Activated CD8-positive, alpha-beta T cell treated with anti-CD3 and anti-CD28 coated beads for 36 hours (primary cell): Measurements from ENCODE around the gene ADGRV1. TPM values are rescaled to one million over a fixed set of nuclear protein-coding genes. Genes with fewer than 3 reads are reported as not detected.

Source experiments
- ATAC-seq: fragments of 200-7000 bp; cut with Tn5 transposase; one replicate; pipeline ENCODE4 v1.10.0; 2021; ENCODE audit warnings: mild to moderate bottlenecking, moderate library complexity
- CTCF ChIA-PET: fragments of 350-600 bp; sonication (Branson Sonifier 250); formaldehyde crosslinking; loops from one replicate; lab custom pipeline; 2021; ENCODE audit warnings: antibody characterized with exemption; lab: Charles Lee
- POLR2A ChIA-PET: fragments of 350-600 bp; sonication (Branson Sonifier 250); formaldehyde crosslinking; loops from one replicate; lab custom pipeline; 2021; ENCODE audit warnings: antibody characterized with exemption; lab: Charles Lee
- DNase-seq: peaks from one replicate; pipeline ENCODE4 v3.0.0-alpha.2; 2020
- H3K27ac Mint-ChIP-seq: one replicate; pipeline ENCODE4 v1.8.0; 2021; ENCODE audit warnings: mild to moderate bottlenecking, mixed read lengths
- H3K27me3 Mint-ChIP-seq: one replicate; pipeline ENCODE4 v1.8.0; 2021; ENCODE audit warnings: mixed read lengths
- H3K36me3 Mint-ChIP-seq: one replicate; pipeline ENCODE4 v1.8.0; 2021; ENCODE audit warnings: low read depth, mixed read lengths
- H3K4me1 Mint-ChIP-seq: one replicate; pipeline ENCODE4 v1.8.0; 2021; ENCODE audit warnings: low read depth, mixed read lengths
- H3K4me3 Mint-ChIP-seq: one replicate; pipeline ENCODE4 v1.8.0; 2021; ENCODE audit warnings: mild to moderate bottlenecking, moderate library complexity, mixed read lengths
- H3K9me3 Mint-ChIP-seq: one replicate; pipeline ENCODE4 v1.8.0; 2021; ENCODE audit warnings: mixed read lengths
- CTCF ChIP-seq: fragments of 200-600 bp; IDR thresholded peaks from one replicate; pipeline ENCODE4 v1.8.0; 2022; ENCODE audit warnings: antibody characterized with exemption, mild to moderate bottlenecking
- intact Hi-C: fragments of 100-400 bp; cut with micrococcal nuclease; formaldehyde crosslinking; loops from one replicate; pipeline ENCODE4 v1.10.0; 2022
- total RNA-seq, 2 experiments: library from RNA; stranded (reverse); gene quantifications; one replicate each; pipeline ENCODE4 v1.2.3, GENCODE V29; 2021

The ADGRV1 gene
- total RNA-seq, 2 experiments from 2014 or later = 0.18 TPM; not detected in 1

DNA sequence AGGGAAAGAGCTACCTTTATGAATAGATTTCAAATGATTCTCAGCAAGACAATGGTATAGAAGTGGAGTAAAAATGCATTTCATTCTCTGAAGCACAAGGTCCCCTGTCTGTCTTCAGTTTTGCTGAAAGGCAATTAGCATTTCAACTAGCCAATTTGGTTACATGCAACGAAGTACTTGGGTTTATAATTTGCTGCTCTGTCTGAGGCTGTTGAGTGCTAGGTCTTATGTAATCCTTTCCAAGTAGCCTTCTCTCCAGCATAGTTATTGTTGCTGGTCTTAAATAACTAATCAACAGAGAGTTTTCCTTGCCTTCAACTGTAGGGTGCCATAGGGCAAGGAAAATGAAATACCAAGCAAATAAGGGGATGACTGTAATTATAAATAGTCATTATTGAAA is 4.5 kb downstream of the ADGRV1 start:
- Mint-ChIP-seq H3K27me3 (peaks cover 30% of the 10 kb centered on the region), H3K4me1 (peaks cover 6% of the 10 kb centered on the region), H3K9me3 (no peaks in the 10 kb centered on the region), H3K36me3 (no peaks in the 10 kb centered on the region), H3K27ac (no peak overlapping the region), H3K4me3 (no peak overlapping the region)
- ChIA-PET CTCF (no interaction called here), POLR2A (no interaction called here)
- DNase-seq (no peak), ATAC-seq (no peak)
- no peak for TF ChIP-seq CTCF
- intact Hi-C loops = no loop called here

DNA sequence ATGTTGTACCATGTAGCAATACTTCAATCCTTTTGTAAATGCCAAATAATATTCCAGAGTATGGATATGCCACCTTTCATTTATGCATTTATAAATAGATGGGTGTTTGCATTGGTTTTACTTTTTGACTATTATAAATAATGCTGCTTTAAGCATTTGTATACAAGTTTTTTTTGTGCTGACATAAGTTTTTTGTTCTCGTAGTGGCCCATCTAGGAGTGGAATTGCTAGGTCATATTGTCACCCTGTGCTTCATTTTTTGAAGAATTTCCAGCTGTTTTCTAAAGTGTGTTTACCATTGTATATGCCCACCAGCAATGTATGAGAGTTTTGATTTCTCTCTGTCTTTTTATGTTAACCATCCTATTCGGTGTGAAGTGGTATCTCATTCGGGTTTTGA is 6.9 kb downstream of the ADGRV1 start:
- Mint-ChIP-seq H3K27me3 (peaks cover 23% of the 10 kb centered on the region), H3K27ac (no peak overlapping the region), H3K4me1 (no peaks in the 10 kb centered on the region), H3K36me3 (no peaks in the 10 kb centered on the region), H3K4me3 (no peak overlapping the region), H3K9me3 (no peaks in the 10 kb centered on the region)
- CTCF ChIA-PET = no interaction called here
- POLR2A ChIA-PET = no interaction called here
- TF ChIP-seq CTCF = no peak
- intact Hi-C loops = no loop called here
- ATAC-seq (no peak), DNase-seq (no peak)

DNA sequence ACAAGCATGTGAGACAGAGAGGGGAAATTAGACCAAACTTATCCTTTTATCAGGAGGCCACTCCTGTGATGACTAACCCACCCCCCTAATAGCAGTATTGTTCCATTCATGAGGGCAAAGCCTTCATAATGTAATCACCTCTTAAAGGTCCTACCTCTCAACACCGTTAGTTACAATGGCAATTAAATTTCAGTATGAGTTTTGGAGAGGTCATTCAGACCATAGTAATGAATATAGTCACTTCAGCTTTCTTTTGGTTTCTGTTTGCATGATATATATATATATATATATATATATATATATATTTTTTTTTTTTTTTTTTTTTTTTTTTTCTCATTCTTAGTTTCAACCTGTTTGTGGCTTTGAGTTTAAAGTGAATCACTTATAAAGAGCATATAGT is 10.5 kb downstream of the ADGRV1 start:
- no peak for TF ChIP-seq CTCF
- H3K9me3 Mint-ChIP-seq = peaks cover 2% of the 10 kb centered on the region
- CTCF ChIA-PET = no interaction called here
- no peak overlapping the region for H3K4me3 Mint-ChIP-seq
- no peak overlapping the region for H3K27ac Mint-ChIP-seq
- DNase-seq (no peak), ATAC-seq (no peak)
- H3K36me3 Mint-ChIP-seq = no peaks in the 10 kb centered on the region
- intact Hi-C loops = no loop called here
- H3K27me3 Mint-ChIP-seq = peaks cover 24% of the 10 kb centered on the region
- POLR2A ChIA-PET = no interaction called here
- H3K4me1 Mint-ChIP-seq = no peaks in the 10 kb centered on the region

GRCh38 chr5:90570034-90570433 is 11.4 kb downstream of the ADGRV1 start:
- no peak for DNase-seq
- ATAC-seq = no peak
- peaks cover 25% of the 10 kb centered on the region for H3K27me3 Mint-ChIP-seq
- intact Hi-C loops = no loop called here
- ChIA-PET CTCF (no interaction called here), POLR2A (no interaction called here)
- H3K4me1 Mint-ChIP-seq = no peaks in the 10 kb centered on the region
- peaks cover 2% of the 10 kb centered on the region for H3K9me3 Mint-ChIP-seq
- H3K4me3 Mint-ChIP-seq = no peak overlapping the region
- TF ChIP-seq CTCF = no peak
- H3K27ac Mint-ChIP-seq = no peak overlapping the region
- no peaks in the 10 kb centered on the region for H3K36me3 Mint-ChIP-seq

DNA sequence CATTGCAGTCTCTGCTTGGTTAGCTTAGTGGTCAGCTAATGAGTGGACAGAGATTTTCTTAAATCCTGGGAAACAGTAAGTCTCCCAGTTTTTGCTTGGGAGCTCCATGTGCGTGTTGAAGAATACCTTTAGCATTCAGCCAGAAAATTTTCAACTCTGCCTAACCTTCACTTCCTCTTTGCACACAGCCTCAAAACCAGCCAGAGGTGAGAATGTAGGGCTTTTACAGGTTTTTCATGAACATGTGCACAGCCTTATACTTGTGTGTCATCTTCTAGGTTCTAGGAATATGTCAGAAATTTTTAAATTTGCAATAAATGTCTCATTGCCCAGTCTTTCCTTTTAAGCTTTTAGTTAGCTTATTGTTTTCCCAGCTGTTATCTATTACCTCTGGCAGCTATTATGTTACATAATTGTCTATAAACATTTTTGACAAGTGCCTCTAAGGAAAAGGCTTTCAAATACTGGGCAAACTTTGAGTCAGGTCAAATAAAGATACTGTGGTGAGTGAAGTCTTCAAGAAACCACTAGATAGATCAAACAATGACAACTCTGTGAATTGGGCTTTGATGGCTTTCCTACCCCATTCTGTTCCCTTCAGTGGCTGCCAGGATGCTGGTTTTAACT is 12.7 kb downstream of the ADGRV1 start:
- CTCF ChIA-PET = no interaction called here

More for the DNA sequence above, 12.7 kb downstream of the ADGRV1 start:
- H3K9me3 Mint-ChIP-seq = peaks cover 2% of the 10 kb centered on the region
- no peaks in the 10 kb centered on the region for H3K4me1 Mint-ChIP-seq
- H3K4me3 Mint-ChIP-seq = no peak overlapping the region
- H3K27ac Mint-ChIP-seq = no peak overlapping the region
- POLR2A ChIA-PET = no interaction called here
- H3K36me3 Mint-ChIP-seq = no peaks in the 10 kb centered on the region
- DNase-seq = no peak
- intact Hi-C loops = no loop called here
- TF ChIP-seq CTCF = no peak
- peaks cover 24% of the 10 kb centered on the region for H3K27me3 Mint-ChIP-seq
- no peak for ATAC-seq
